GM23248 (cell line): ENCODE measurements around the gene DNAH8. TPM values are rescaled to one million over a fixed set of nuclear protein-coding genes. Genes with fewer than 3 reads are reported as not detected.

Experiments used
- DNase-seq: peaks from one replicate; pipeline ENCODE4 v3.0.0-alpha.2; 2015
- H2AFZ ChIP-seq: fragments of 200-600 bp; sonication (generic); 2 replicates; pipeline ENCODE4 v1.6.1; 2016; ENCODE audit warnings: antibody characterized with exemption
- H3F3A ChIP-seq: fragments of 200-600 bp; sonication (generic); 2 replicates; pipeline ENCODE4 v1.6.1; 2016; ENCODE audit warnings: mild to moderate bottlenecking, antibody characterized with exemption, mixed run types; ENCODE audit not compliant: insufficient read depth
- H3K27ac ChIP-seq: fragments of 200-600 bp; sonication (generic); 2 replicates; pipeline ENCODE4 v1.5.1; 2016; ENCODE audit warnings: mild to moderate bottlenecking
- H3K27me3 ChIP-seq: fragments of 200-600 bp; sonication (generic); replicated peaks from 2 replicates; pipeline ENCODE4 v1.6.1; 2016; ENCODE audit warnings: mild to moderate bottlenecking; ENCODE audit not compliant: insufficient read depth
- H3K36me3 ChIP-seq: fragments of 200-600 bp; sonication (generic); 2 replicates; pipeline ENCODE4 v1.6.1; 2016; ENCODE audit warnings: low read depth, mild to moderate bottlenecking
- H3K4me1 ChIP-seq: fragments of 200-600 bp; sonication (generic); 2 replicates; pipeline ENCODE4 v1.6.1; 2016; ENCODE audit warnings: mild to moderate bottlenecking; ENCODE audit not compliant: insufficient read depth
- H3K4me2 ChIP-seq: fragments of 200-600 bp; sonication (generic); one replicate; pipeline ENCODE4 v1.6.1; 2016; ENCODE audit warnings: mild to moderate bottlenecking; ENCODE audit not compliant: unreplicated experiment
- H3K4me3 ChIP-seq: fragments of 200-600 bp; sonication (generic); 2 replicates; pipeline ENCODE4 v1.5.1; 2016; ENCODE audit warnings: mild to moderate bottlenecking
- H3K79me2 ChIP-seq: fragments of 200-600 bp; sonication (generic); 2 replicates; pipeline ENCODE4 v1.6.1; 2016; ENCODE audit warnings: mild to moderate bottlenecking; ENCODE audit not compliant: insufficient read depth
- H3K9ac ChIP-seq: fragments of 200-600 bp; sonication (generic); 2 replicates; pipeline ENCODE4 v1.6.1; 2016; ENCODE audit warnings: mild to moderate bottlenecking
- H3K9me2 ChIP-seq: fragments of 200-600 bp; sonication (generic); 2 replicates; pipeline ENCODE4 v1.6.1; 2016; ENCODE audit warnings: mixed run types, mild to moderate bottlenecking, moderate library complexity; ENCODE audit not compliant: insufficient read depth
- H3K9me3 ChIP-seq: fragments of 200-600 bp; sonication (generic); one replicate; pipeline ENCODE4 v1.6.1; 2017; ENCODE audit warnings: low read depth
- H4K20me1 ChIP-seq: fragments of 200-600 bp; sonication (generic); 2 replicates; pipeline ENCODE4 v1.6.0; 2016; ENCODE audit not compliant: insufficient read depth
- EZH2 ChIP-seq: fragments of 200-600 bp; sonication (generic); IDR thresholded peaks from 2 replicates; pipeline ENCODE4 v1.6.1; 2018; ENCODE audit warnings: antibody characterized with exemption, mild to moderate bottlenecking; ENCODE audit not compliant: insufficient read depth, poor library complexity, severe bottlenecking
- EZH2phosphoT487 ChIP-seq: fragments of 200-600 bp; sonication (generic); IDR thresholded peaks from 2 replicates; pipeline ENCODE4 v1.6.1; 2018; ENCODE audit warnings: antibody characterized with exemption, moderate library complexity, mild to moderate bottlenecking, low read depth; ENCODE audit not compliant: insufficient read depth
- whole genome bisulfite sequencing, 2 experiments: methylation state at CpG; one replicate each; pipeline ENCODE4 v1.1.6; 2015 to 2017; ENCODE audit warnings: low lambda C conversion rate in 2 of 2, low coverage in 1 of 2; ENCODE audit errors: missing lambda C conversion rate in 2 of 2; 5-methylcytosine and 5-hydroxymethylcytosine counted together
- in situ Hi-C: fragments of 300-500 bp; cut with MboI; formaldehyde crosslinking; loops from 2 replicates; pipeline ENCODE4 v1.15.0; 2020
- polyA plus RNA-seq: library from polyadenylated mRNA; unstranded; fragments of >200 nt; fragmentation: Nextera tagmentation; extraction: Ambion mirVana; gene quantifications from 2 replicates; pipeline ENCODE4 v1.2.1, GENCODE V29; 2016
- total RNA-seq: library from RNA; depleted of rRNA; stranded (reverse); fragments of >200 nt; shearing (Covaris generic); gene quantifications from 2 replicates; pipeline ENCODE4 v1.2.3, GENCODE V29; 2014

The DNAH8 gene
- total and polyA plus RNA-seq, 2 experiments from 2014 or later, result not detected

GRCh38 chr6:38720295-38720694 lies 5.2 kb downstream of the DNAH8 start:
- Histone ChIP-seq H3K79me2 (no peaks in the 10 kb centered on the region), H2AFZ (no peak overlapping the region), H3K9me2 (no peaks in the 10 kb centered on the region), H3K36me3 (no peaks in the 10 kb centered on the region), H3K27ac (no peak overlapping the region), H4K20me1 (no peaks in the 10 kb centered on the region), H3K4me1 (no peaks in the 10 kb centered on the region), H3F3A (no peaks in the 10 kb centered on the region), H3K4me3 (no peak overlapping the region), H3K9ac (no peak overlapping the region), H3K4me2 (no peak overlapping the region), H3K9me3 (no peaks in the 10 kb centered on the region), H3K27me3 (0 out of 2 replicates have a peak, but pooled peaks cover 8% of the 10 kb centered on the region)
- DNase-seq, result no peak
- in situ Hi-C loops, result no loop called here
- 5 to 18% methylated on average over 2 of the region's 2 CpGs for WGBS, 2 experiments
- TF ChIP-seq EZH2phosphoT487 (no peak), EZH2 (no peak)

- TF ChIP-seq EZH2phosphoT487 (no peak), EZH2 (no peak)
- Histone ChIP-seq H3K9me2 (no peaks in the 10 kb centered on the region), H3K4me3 (no peak overlapping the region), H4K20me1 (no peaks in the 10 kb centered on the region), H3K27ac (no peak overlapping the region), H3K36me3 (no peaks in the 10 kb centered on the region), H3K9ac (no peak overlapping the region), H3K79me2 (no peaks in the 10 kb centered on the region), H2AFZ (no peak overlapping the region), H3K4me2 (no peak overlapping the region), H3F3A (no peaks in the 10 kb centered on the region), H3K4me1 (no peaks in the 10 kb centered on the region), H3K27me3 (0 out of 2 replicates have a peak, but pooled peaks cover 5% of the 10 kb centered on the region), H3K9me3 (no peaks in the 10 kb centered on the region)
- in situ Hi-C loops, result no loop called here
- WGBS, 2 experiments, result 42 to 47% methylated on average over 3 of the region's 3 CpGs
- DNase-seq, result no peak
Observed at GRCh38 chr6:38722038-38722437, 6.9 kb downstream of the DNAH8 start.

GRCh38 chr6:38722727-38723334 lies 7.7 kb downstream of the DNAH8 start:
- Histone ChIP-seq H3K4me1 (no peaks in the 10 kb centered on the region), H3K79me2 (no peaks in the 10 kb centered on the region), H3K4me3 (no peak overlapping the region), H3K36me3 (no peaks in the 10 kb centered on the region), H3K9me2 (no peaks in the 10 kb centered on the region), H2AFZ (no peak overlapping the region), H3F3A (no peaks in the 10 kb centered on the region), H4K20me1 (no peaks in the 10 kb centered on the region), H3K27ac (no peak overlapping the region), H3K4me2 (no peak overlapping the region), H3K9ac (no peak overlapping the region), H3K27me3 (0 out of 2 replicates have a peak, but pooled peaks cover 5% of the 10 kb centered on the region), H3K9me3 (no peaks in the 10 kb centered on the region)
- 81 to 84% methylated on average over 26 of the region's 26 CpGs for WGBS, 2 experiments
- no peak for DNase-seq
- in situ Hi-C loops, result no loop called here
- TF ChIP-seq EZH2, result no peak
- TF ChIP-seq EZH2phosphoT487, result no peak

- Histone ChIP-seq H2AFZ (no peak overlapping the region), H3K36me3 (no peaks in the 10 kb centered on the region), H3K4me2 (no peak overlapping the region), H3K9me2 (no peaks in the 10 kb centered on the region), H3K4me1 (no peaks in the 10 kb centered on the region), H3K27ac (no peak overlapping the region), H3K9ac (no peak overlapping the region), H4K20me1 (no peaks in the 10 kb centered on the region), H3K79me2 (no peaks in the 10 kb centered on the region), H3K9me3 (no peaks in the 10 kb centered on the region), H3K27me3 (0 out of 2 replicates have a peak, but pooled peaks cover 5% of the 10 kb centered on the region), H3F3A (no peaks in the 10 kb centered on the region), H3K4me3 (no peak overlapping the region)
- WGBS, 2 experiments, result 85 to 87% methylated on average over 5 of the region's 5 CpGs
- DNase-seq, result no peak
- TF ChIP-seq EZH2, result no peak
- no peak for TF ChIP-seq EZH2phosphoT487
- in situ Hi-C loops, result no loop called here
Observed at GRCh38 chr6:38723783-38724182, 8.7 kb downstream of the DNAH8 start.
